HEK293T (cell line): Measurements from ENCODE around the gene KIF21A.

Source experiments
- CTCF ChIA-PET: fragments of 350-600 bp; formaldehyde crosslinking; extraction: SDS; loops from one replicate; lab custom pipeline; 2021; ENCODE audit warnings: antibody characterized with exemption, inconsistent platforms; lab: Yijun Ruan, JAX
- POLR2A ChIA-PET: fragments of 350-600 bp; formaldehyde crosslinking; extraction: SDS; loops from one replicate; lab custom pipeline; 2020; ENCODE audit warnings: antibody characterized with exemption, inconsistent platforms; lab: Yijun Ruan, JAX
- DNase-seq: peaks from one replicate; pipeline ENCODE4 v3.0.0; 2012; ENCODE audit warnings: mixed read lengths; ENCODE audit errors: extremely low spot score
- ARNT ChIP-seq: fragments of 450-650 bp; IDR thresholded peaks from 2 replicates; pipeline ENCODE4 v1.6.1; 2017; ENCODE audit warnings: mild to moderate bottlenecking
- BHLHE40 ChIP-seq: fragments of 450-650 bp; IDR thresholded peaks from 2 replicates; pipeline ENCODE4 v1.6.1; 2016; ENCODE audit warnings: mild to moderate bottlenecking, moderate library complexity, borderline replicate concordance
- CTBP1 ChIP-seq: fragments of 450-650 bp; IDR thresholded peaks from 2 replicates; pipeline ENCODE4 v1.6.1; 2016; ENCODE audit warnings: borderline replicate concordance
- ELF4 ChIP-seq: fragments of 450-650 bp; IDR thresholded peaks from 2 replicates; pipeline ENCODE4 v1.6.1; 2017; ENCODE audit warnings: antibody characterized with exemption
- FOXA1 ChIP-seq: fragments of 450-650 bp; IDR thresholded peaks from 2 replicates; pipeline ENCODE4 v1.6.1; 2016; ENCODE audit warnings: mild to moderate bottlenecking
- FOXK2 ChIP-seq: fragments of 450-650 bp; IDR thresholded peaks from 2 replicates; pipeline ENCODE4 v1.6.1; 2016; ENCODE audit warnings: mild to moderate bottlenecking
- FOXM1 ChIP-seq: fragments of 450-650 bp; IDR thresholded peaks from 2 replicates; pipeline ENCODE4 v1.6.1; 2017; ENCODE audit warnings: mild to moderate bottlenecking, borderline replicate concordance
- HDGF ChIP-seq: fragments of 450-650 bp; IDR thresholded peaks from 2 replicates; pipeline ENCODE4 v1.6.1; 2017; ENCODE audit warnings: antibody characterized with exemption, borderline replicate concordance
- L3MBTL2 ChIP-seq: fragments of 450-650 bp; conservative IDR thresholded peaks from 2 replicates; pipeline ENCODE4 v1.6.1; 2016; ENCODE audit warnings: mild to moderate bottlenecking
- LEF1 ChIP-seq: fragments of 450-650 bp; IDR thresholded peaks from 2 replicates; pipeline ENCODE4 v1.6.1; 2017; ENCODE audit warnings: mild to moderate bottlenecking, borderline replicate concordance
- NFRKB ChIP-seq: fragments of 450-650 bp; IDR thresholded peaks from 2 replicates; pipeline ENCODE4 v1.6.1; 2016; ENCODE audit warnings: mild to moderate bottlenecking, moderate library complexity
- PKNOX1 ChIP-seq: fragments of 450-650 bp; IDR thresholded peaks from 2 replicates; pipeline ENCODE4 v1.6.1; 2016
- SP1 ChIP-seq: fragments of 450-650 bp; IDR thresholded peaks from 2 replicates; pipeline ENCODE4 v1.6.1; 2017
- SUZ12 ChIP-seq: fragments of 450-650 bp; IDR thresholded peaks from 2 replicates; pipeline ENCODE4 v1.6.1; 2016; ENCODE audit warnings: mild to moderate bottlenecking
- TARDBP ChIP-seq: fragments of 450-650 bp; IDR thresholded peaks from 2 replicates; pipeline ENCODE4 v1.6.1; 2016
- ZNF384 ChIP-seq: fragments of 450-650 bp; IDR thresholded peaks from 2 replicates; pipeline ENCODE4 v1.6.1; 2016

KIF21A gene

GRCh38 chr12:39392154-39392925 is 50.6 kb downstream of the KIF21A start:
- ChIA-PET POLR2A (no interaction called here), CTCF (no interaction called here)
- no peak for DNase-seq
- TF ChIP-seq LEF1: no peak
- no peak for TF ChIP-seq TARDBP

GRCh38 chr12:39390752-39391151 is 52.2 kb downstream of the KIF21A start:
- TF ChIP-seq NFRKB: no peak
- TF ChIP-seq CTBP1: no peak
- no peak for TF ChIP-seq PKNOX1
- TF ChIP-seq L3MBTL2: no peak
- TF ChIP-seq ELF4: no peak
- TF ChIP-seq SUZ12: no peak
- no peak for TF ChIP-seq BHLHE40
- no peak for TF ChIP-seq FOXA1
- no peak for TF ChIP-seq LEF1
- no peak for TF ChIP-seq FOXK2
- no peak for TF ChIP-seq FOXM1
- no peak for TF ChIP-seq SP1
- no peak for TF ChIP-seq ZNF384
- no peak for TF ChIP-seq HDGF
- TF ChIP-seq ARNT: no peak
- no peak for DNase-seq
- ChIA-PET POLR2A (no interaction called here), CTCF (no interaction called here)

- DNase-seq: no peak
- ChIA-PET POLR2A (no interaction called here), CTCF (no interaction called here)
- TF ChIP-seq HDGF (no peak), FOXM1 (no peak), PKNOX1 (no peak), L3MBTL2 (no peak), LEF1 (no peak), ZNF384 (no peak), NFRKB (no peak), SUZ12 (no peak)
These were observed 53.3 kb downstream of the KIF21A start for GRCh38 chr12:39389399-39390150.

- ChIA-PET POLR2A (no interaction called here), CTCF (interaction anchor here (0.6 kb wide), 1 partner anchor 337 kb away, joined by 4 read pairs; no protein-coding TSS in a partner anchor)
- TF ChIP-seq NFRKB: no peak
- no peak for TF ChIP-seq PKNOX1
- no peak for TF ChIP-seq TARDBP
- TF ChIP-seq ZNF384: no peak
- DNase-seq: no peak
These were observed 56.6 kb downstream of the KIF21A start for GRCh38 chr12:39386335-39386734.

GRCh38 chr12:39383114-39383513 is 59.8 kb downstream of the KIF21A start:
- POLR2A ChIA-PET: no interaction called here
- TF ChIP-seq ZNF384 (no peak), SUZ12 (no peak), FOXM1 (no peak), BHLHE40 (no peak), FOXA1 (no peak), ELF4 (no peak), HDGF (no peak), SP1 (no peak), ARNT (no peak), L3MBTL2 (no peak), FOXK2 (no peak)
- DNase-seq: no peak
- CTCF ChIA-PET: no interaction called here

- TF ChIP-seq LEF1: no peak
- no peak for TF ChIP-seq BHLHE40
- no peak for TF ChIP-seq SUZ12
- no peak for TF ChIP-seq SP1
- TF ChIP-seq PKNOX1: no peak
- no peak for TF ChIP-seq CTBP1
- no peak for TF ChIP-seq FOXM1
- no peak for TF ChIP-seq ARNT
- TF ChIP-seq HDGF: no peak
- no peak for TF ChIP-seq ZNF384
- POLR2A ChIA-PET: no interaction called here
- CTCF ChIA-PET: no interaction called here
- no peak for DNase-seq
These were observed 62.8 kb downstream of the KIF21A start for GRCh38 chr12:39380090-39380489.
